Dendritic cell treated with granulocyte-macrophage colony-stimulating factor and Interleukin-4, amounts not matched to agents 40 ng/mL and 50 ng/mL, for 4 days (primary cell): ENCODE data around the gene AVP.
"Not testable (repeated sequence)": the region's sequence is repeated elsewhere in the genome, so short reads cannot be mapped to it uniquely, and the experiment has no call there.

Source experiments
- H3K27ac Mint-ChIP-seq: one replicate; pipeline ENCODE4 v1.8.0; 2022; ENCODE audit warnings: mild to moderate bottlenecking, mixed read lengths
- H3K27me3 Mint-ChIP-seq: one replicate; pipeline ENCODE4 v1.8.0; 2022; ENCODE audit warnings: mild to moderate bottlenecking, mixed read lengths
- H3K36me3 Mint-ChIP-seq: one replicate; pipeline ENCODE4 v1.8.0; 2022; ENCODE audit warnings: low read depth, mixed read lengths
- H3K4me1 Mint-ChIP-seq: one replicate; pipeline ENCODE4 v1.8.0; 2022; ENCODE audit warnings: low read depth, mixed read lengths
- H3K4me3 Mint-ChIP-seq: one replicate; pipeline ENCODE4 v1.8.0; 2022; ENCODE audit warnings: mild to moderate bottlenecking, moderate library complexity, mixed read lengths
- H3K9me3 Mint-ChIP-seq: one replicate; pipeline ENCODE4 v1.8.0; 2022; ENCODE audit warnings: mixed read lengths
- intact Hi-C: fragments of 100-400 bp; cut with micrococcal nuclease; formaldehyde crosslinking; loops from one replicate; pipeline ENCODE4 v1.15.0; 2022

AVP gene

DNA sequence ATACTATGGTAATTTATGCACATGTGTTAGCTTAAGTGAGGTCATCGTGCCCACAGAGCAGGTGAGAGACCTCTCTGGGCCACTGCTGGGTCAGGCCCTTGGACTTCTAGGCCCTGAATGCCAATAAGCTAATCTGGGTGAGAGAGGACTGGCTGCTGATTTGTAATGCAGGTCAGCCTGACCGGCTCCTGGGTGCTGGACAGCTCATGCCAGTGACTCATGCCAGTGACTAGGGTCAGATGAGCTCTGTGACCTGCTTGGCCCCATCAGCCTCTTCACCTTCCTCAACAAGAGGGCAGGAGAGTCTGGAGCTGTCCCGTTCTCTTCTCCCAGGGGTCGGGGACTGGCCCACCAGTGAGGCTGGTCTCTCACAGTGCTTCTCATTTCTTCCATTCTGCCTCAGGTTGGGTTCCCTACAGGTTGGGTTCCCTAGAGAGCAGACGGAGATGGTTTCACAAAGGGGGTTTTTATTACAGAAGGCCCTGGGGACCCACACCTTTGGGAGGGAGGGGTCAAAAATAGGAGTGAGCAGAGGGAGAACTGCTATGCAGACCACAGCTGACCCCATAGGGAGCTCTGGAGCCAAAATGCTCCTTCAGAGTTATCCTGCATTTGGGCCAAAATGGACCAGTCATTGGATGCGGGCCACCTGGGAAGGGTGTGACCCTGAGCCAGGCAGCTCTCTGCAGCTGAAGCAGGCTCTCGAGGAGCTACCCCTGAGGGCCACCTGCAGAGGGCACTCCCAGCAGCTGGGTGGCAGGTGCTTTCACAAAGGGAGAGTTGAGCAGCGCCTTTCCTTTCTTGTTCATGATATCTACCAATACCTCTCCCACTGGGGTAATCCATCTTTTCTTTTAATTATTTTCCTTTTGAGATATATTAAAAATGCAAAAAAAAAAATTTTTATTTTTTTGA is 15.3 kb downstream of the AVP start:
- intact Hi-C loops: no loop called here
- Mint-ChIP-seq H3K36me3 (no peaks in the 10 kb centered on the region), H3K4me3 (no peak overlapping the region), H3K4me1 (peaks cover 26% of the 10 kb centered on the region), H3K27ac (no peak overlapping the region), H3K9me3 (no peaks in the 10 kb centered on the region), H3K27me3 (peaks cover 49% of the 10 kb centered on the region)

DNA sequence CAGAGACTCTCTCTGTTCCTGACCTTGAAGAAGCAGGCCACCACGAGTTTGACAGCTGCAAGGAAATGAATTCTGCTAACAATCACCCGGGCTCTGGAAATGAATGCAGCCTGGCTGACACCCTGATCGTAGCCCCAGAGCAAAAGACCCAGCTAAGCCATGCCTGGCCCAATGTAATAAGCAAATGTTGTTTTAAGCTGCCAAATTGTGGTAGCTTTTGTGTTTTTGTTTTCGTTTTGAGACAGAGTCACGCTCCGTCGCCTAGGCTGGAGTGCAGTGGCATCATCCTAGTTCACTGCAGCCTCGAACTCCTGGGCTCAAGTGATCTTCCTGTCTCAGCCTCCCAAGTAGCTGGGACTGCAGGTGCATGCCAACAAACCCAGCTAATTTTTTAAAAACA is 16.4 kb downstream of the AVP start:
- H3K27me3 Mint-ChIP-seq: peaks cover 42% of the 10 kb centered on the region

DNA sequence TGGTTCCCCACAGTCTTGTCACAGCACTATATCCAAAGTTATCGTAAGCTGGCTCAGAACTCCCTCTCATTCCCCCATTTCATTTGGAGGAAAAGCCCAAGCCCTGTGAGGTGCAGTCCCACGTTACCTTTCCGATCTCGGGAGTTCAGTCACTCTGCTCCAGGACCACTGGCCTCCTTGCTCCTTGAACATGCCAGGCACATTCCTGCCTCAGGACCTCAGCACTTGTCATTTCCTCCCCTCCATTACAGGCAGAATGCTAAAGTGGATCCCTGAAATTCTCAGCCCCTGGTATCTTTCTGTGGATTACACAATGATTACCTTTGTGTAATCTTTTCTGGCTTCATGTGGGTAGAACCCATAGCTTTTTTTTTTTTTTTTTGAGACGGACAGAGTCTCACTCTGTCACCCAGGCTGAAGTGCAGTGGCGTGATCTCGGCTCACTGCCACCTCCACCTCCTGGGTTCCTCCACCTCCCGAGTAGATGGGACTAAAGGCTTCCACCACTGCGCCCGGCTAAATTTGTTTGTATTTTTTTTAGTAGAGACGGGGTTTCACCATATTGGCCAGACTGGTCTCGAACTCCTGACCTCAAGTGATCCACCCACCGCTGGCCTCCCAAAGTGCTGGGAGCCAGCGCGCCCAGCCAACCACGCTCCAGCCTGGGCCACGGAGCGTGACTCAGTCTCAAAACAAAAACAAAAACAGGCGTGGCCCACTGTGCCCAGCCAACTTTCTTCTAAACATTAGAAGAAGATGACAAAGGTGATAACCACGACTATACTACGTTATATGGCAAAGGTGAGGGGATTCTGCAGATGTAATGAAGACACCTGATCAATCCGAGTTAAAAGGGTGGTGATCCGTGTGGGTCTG is 17.1 kb downstream of the AVP start:
- intact Hi-C loops: no loop called here
- H3K27me3 Mint-ChIP-seq: peaks cover 35% of the 10 kb centered on the region
- H3K9me3 Mint-ChIP-seq: no peaks in the 10 kb centered on the region
- no peak overlapping the region for H3K4me3 Mint-ChIP-seq
- no peak overlapping the region for H3K27ac Mint-ChIP-seq
- no peaks in the 10 kb centered on the region for H3K36me3 Mint-ChIP-seq
- peaks cover 22% of the 10 kb centered on the region for H3K4me1 Mint-ChIP-seq

More for the DNA sequence above, 16.4 kb downstream of the AVP start:
- Mint-ChIP-seq H3K27ac (no peak overlapping the region), H3K4me3 (no peak overlapping the region), H3K4me1 (peaks cover 26% of the 10 kb centered on the region), H3K9me3 (no peaks in the 10 kb centered on the region), H3K36me3 (no peaks in the 10 kb centered on the region)
- intact Hi-C loops: no loop called here

DNA sequence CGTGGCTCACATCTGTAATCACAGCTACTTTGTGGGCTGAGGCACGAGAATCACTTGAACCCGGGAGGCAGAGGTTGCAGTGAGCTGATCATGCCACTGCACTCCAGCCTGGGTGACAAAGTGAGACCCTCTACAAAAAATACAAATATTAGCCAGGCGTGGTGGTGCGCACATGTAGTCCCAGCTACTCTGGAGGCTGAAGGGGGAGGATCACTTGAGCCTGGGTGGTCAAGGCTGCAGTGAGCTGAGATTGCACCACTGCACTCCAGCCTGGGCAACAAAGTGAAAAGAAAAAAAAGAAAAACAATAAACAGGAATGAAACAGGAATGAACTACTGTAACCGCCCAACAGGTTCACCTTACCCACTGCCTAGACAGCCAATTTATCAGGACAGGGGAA is 20.4 kb downstream of the AVP start:
- H3K9me3 Mint-ChIP-seq, intact Hi-C loops, H3K4me3 Mint-ChIP-seq, H3K4me1 Mint-ChIP-seq, H3K36me3 Mint-ChIP-seq, H3K27ac Mint-ChIP-seq: not testable (repeated sequence)
- H3K27me3 Mint-ChIP-seq: peaks cover 11% of the 10 kb centered on the region

DNA sequence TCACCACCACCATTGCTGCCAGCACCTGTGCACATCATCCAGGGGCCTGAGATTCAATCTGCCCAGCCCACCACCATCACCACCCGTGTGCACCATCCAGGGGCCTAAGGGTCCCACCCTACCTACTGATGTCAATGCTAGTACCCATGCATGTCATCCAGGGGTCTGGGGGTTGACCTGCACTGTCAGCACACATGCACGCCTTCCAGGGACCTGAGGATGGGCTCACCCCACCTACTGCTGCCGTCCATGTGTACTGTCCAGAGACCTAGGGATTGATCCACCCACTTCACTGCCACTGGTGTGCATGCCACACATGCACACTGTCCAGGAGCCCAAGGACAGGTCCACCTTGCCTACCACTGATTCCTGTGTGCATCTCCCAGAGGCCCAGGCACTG is 25.0 kb downstream of the AVP start:
- no peaks in the 10 kb centered on the region for H3K36me3 Mint-ChIP-seq
- H3K9me3 Mint-ChIP-seq: no peaks in the 10 kb centered on the region
- intact Hi-C loops: loop anchor here (10.0 kb wide), 1 partner anchor 215 kb away; no protein-coding TSS in a partner anchor
- H3K27ac Mint-ChIP-seq: no peak overlapping the region
- H3K4me3 Mint-ChIP-seq: no peak overlapping the region
- no peaks in the 10 kb centered on the region for H3K4me1 Mint-ChIP-seq
- peaks cover 3% of the 10 kb centered on the region for H3K27me3 Mint-ChIP-seq

GRCh38 chr20:3051385-3052019 is 33.0 kb downstream of the AVP start:
- H3K27ac Mint-ChIP-seq: no peak overlapping the region
- intact Hi-C loops: loop anchor here (10.0 kb wide), 1 partner anchor 223 kb away; no protein-coding TSS in a partner anchor
- no peaks in the 10 kb centered on the region for H3K9me3 Mint-ChIP-seq
- H3K4me3 Mint-ChIP-seq: no peak overlapping the region
- no peaks in the 10 kb centered on the region for H3K27me3 Mint-ChIP-seq
- peaks cover 16% of the 10 kb centered on the region for H3K4me1 Mint-ChIP-seq
- H3K36me3 Mint-ChIP-seq: peaks cover 42% of the 10 kb centered on the region

DNA sequence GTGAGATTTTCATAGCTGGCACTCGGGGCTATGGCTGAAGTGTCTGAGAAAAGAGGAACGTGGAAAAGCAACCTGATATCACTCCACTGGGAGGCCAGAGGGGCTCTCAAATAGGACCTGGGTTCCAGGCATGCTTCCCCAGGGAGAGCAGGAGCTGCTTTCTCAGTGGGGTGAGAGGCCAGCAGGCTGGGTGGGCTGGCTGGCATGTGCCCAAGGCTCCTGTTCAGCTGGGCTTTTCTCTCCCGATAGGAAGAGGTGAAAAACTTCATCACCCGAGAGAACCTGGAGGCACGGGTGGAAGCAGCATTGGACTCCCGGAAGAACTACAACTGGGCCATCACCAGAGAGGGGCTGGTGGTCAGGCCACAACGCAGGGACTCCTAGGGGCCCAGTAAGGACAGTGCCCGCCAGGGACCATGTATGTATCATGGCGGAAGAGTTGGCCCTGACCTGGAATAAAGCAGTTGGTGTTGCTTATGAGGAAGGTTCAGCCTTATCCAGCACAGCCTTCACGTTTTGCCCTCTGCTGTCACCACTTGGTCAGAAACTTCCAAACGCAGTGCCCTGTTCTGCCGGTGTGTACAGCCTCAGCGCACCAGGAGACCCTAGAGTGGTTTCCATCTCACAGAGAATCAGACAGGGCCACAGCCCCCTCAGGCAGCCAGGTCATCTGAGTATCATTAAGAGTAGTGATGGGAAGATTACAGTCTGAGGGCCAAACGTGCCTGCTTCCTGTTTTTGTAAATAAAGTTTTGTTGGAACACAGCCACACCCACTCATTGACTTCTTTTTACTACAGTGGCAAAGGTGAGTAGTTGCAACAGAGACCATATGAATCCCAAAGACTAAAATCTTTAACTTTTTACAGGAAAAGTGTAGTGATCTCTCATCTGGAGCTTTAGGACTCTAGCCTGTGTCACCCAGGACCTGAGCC is 36.8 kb downstream of the AVP start:
- peaks cover 52% of the 10 kb centered on the region for H3K36me3 Mint-ChIP-seq

GRCh38 chr20:3046677-3047462 is 37.7 kb downstream of the AVP start:
- Mint-ChIP-seq H3K36me3 (peaks cover 55% of the 10 kb centered on the region), H3K9me3 (no peaks in the 10 kb centered on the region), H3K4me1 (peaks cover 25% of the 10 kb centered on the region), H3K27ac (peak overlapping the region; percentile 88), H3K27me3 (no peaks in the 10 kb centered on the region), H3K4me3 (peak overlapping the region; percentile 80)
- intact Hi-C loops: no loop called here

More for the DNA sequence above, 36.8 kb downstream of the AVP start:
- Mint-ChIP-seq H3K4me1 (peaks cover 25% of the 10 kb centered on the region), H3K4me3 (no peak overlapping the region), H3K27ac (no peak overlapping the region), H3K9me3 (no peaks in the 10 kb centered on the region), H3K27me3 (no peaks in the 10 kb centered on the region)
- intact Hi-C loops: no loop called here

DNA sequence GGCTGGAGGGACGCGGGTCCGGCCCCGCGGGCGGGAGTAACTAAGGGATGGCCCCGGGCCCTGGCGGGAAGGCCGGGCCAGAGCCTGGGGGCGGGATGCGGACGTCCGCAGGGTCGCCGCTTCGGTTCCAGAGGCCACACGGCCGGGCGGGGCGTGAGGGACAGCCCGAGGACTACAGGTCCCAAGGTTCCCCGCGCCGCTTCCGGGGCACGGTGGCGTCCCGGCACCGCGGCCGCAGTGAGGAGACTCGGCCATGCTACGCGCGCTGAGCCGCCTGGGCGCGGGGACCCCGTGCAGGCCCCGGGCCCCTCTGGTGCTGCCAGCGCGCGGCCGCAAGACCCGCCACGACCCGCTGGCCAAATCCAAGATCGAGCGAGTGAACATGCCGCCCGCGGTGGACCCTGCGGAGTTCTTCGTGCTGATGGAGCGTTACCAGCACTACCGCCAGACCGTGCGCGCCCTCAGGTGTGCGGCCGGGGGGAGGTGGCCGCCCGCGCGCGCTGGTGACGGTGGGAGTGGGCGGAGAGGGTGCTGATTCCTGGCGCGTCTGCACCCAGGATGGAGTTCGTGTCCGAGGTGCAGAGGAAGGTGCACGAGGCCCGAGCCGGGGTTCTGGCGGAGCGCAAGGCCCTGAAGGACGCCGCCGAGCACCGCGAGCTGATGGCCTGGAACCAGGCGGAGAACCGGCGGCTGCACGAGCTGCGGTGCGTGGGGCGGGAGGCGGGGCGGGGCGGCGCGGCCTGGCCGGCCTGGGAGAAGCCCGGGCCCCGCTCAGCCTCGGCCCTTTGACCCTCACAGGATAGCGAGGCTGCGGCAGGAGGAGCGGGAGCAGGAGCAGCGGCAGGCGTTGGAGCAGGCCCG is 38.5 kb downstream of the AVP start, which contains the start of gene MRPS26:
MRPS26 (plus strand) TSS at position 237 of the 861 bp plus-strand sequence; CDS start at position 254, 17 bp downstream.
- no peaks in the 10 kb centered on the region for H3K9me3 Mint-ChIP-seq
- H3K4me1 Mint-ChIP-seq: peaks cover 25% of the 10 kb centered on the region
- intact Hi-C loops: no loop called here
- H3K27me3 Mint-ChIP-seq: no peaks in the 10 kb centered on the region
- peak within 1 kb of the TSS; percentile 80 for H3K4me3 Mint-ChIP-seq
- peak within 1 kb of the TSS; percentile 88 for H3K27ac Mint-ChIP-seq
- H3K36me3 Mint-ChIP-seq: peaks cover 63% of the 10 kb centered on the region

DNA sequence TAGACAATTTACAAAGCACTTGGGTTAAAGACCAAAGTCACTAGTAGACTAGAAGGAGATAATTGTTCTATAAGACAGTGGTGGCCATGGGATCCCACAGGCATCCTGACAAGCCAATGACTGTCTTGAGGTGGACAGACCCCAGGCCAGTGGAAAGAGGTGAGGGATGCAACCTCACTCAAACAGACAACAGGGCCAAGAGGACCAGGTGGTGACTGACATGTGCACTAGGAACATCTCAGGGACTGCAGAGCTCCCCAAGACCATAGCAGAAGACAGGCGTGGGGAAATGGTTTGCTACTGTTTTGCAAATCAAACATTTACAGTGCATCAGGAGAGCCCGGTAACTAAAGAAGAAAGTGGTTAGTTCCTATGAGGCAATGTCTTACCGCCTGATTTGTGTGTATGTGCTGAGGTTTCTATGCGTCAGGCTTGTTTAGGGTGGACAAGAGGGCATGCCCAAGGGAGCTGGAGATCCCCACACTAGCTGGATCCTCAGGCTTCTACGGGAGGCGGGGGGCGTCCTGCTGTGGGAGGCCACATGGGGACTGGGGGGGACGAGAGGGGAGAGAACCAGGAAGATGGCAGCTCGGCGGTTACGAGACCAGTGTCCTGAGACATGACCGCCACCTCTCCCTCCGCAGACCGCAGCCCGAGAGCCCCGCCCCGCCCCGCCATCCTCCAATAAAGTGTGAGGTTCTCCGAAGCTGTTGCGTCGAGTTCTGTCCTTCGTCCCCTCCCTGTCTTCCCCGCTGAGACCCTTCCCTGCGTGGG is 39.3 kb downstream of the AVP start:
- no peaks in the 10 kb centered on the region for H3K9me3 Mint-ChIP-seq
- no peaks in the 10 kb centered on the region for H3K27me3 Mint-ChIP-seq
- peaks cover 25% of the 10 kb centered on the region for H3K4me1 Mint-ChIP-seq
- peak overlapping the region; percentile 88 for H3K27ac Mint-ChIP-seq
- intact Hi-C loops: no loop called here
- H3K36me3 Mint-ChIP-seq: peaks cover 66% of the 10 kb centered on the region
- peak overlapping the region; percentile 80 for H3K4me3 Mint-ChIP-seq

- Mint-ChIP-seq H3K4me3 (no peak overlapping the region), H3K4me1 (peaks cover 25% of the 10 kb centered on the region), H3K27me3 (no peaks in the 10 kb centered on the region), H3K27ac (no peak overlapping the region), H3K9me3 (no peaks in the 10 kb centered on the region), H3K36me3 (peaks cover 66% of the 10 kb centered on the region)
- intact Hi-C loops: no loop called here
Measured at GRCh38 chr20:3044336-3044965, 40.1 kb downstream of the AVP start.
